H7 (cell line): ENCODE measurements around the gene NLGN1. TPM values are rescaled to one million over a fixed set of nuclear protein-coding genes. Genes with fewer than 3 reads are reported as not detected.

Experiments
- DNase-seq: peaks from one replicate; pipeline ENCODE4 v3.0.0; 2012
- H3K27me3 ChIP-seq: 2 replicates; pipeline ENCODE4 v1.6.0; 2011; ENCODE audit warnings: mild to moderate bottlenecking, low read length; ENCODE audit not compliant: control insufficient read depth, insufficient read depth
- H3K36me3 ChIP-seq: replicated peaks from 2 replicates; pipeline ENCODE4 v1.5.1; 2011; ENCODE audit warnings: low read length; ENCODE audit not compliant: control insufficient read depth, insufficient read depth
- H3K4me3 ChIP-seq: 2 replicates; pipeline ENCODE4 v1.5.1; 2011; ENCODE audit warnings: low read depth, mild to moderate bottlenecking, control low read depth, low read length, moderate library complexity; ENCODE audit not compliant: insufficient read depth
- total RNA-seq: library from RNA; depleted of rRNA; stranded (reverse); fragments of >200 nt; shearing (Covaris generic); gene quantifications from 2 replicates; pipeline ENCODE4 v1.2.3, GENCODE V29; 2014

Gene NLGN1
- total RNA-seq, 1 experiment from 2014 or later: 7.1 TPM

DNA sequence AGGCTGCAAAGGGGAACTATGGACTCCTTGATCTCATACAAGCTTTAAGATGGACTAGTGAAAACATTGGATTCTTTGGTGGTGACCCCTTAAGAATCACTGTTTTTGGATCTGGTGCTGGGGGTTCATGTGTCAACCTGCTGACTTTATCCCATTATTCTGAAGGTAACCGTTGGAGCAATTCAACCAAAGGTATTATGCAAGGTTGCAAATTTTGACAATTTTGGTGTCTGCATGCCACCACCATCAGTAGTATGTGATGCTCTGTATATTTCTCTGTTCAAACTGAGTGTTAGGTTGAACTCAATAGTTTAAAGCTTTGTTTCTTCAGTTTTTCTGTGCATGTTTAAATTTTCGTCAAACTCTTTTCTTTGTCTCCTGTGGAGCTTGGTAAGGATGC lies 877.8 kb downstream of the NLGN1 start:
- Histone ChIP-seq H3K4me3 (no peak overlapping the region), H3K27me3 (no peaks in the 10 kb centered on the region), H3K36me3 (no peaks in the 10 kb centered on the region)
- DNase-seq: no peak

DNA sequence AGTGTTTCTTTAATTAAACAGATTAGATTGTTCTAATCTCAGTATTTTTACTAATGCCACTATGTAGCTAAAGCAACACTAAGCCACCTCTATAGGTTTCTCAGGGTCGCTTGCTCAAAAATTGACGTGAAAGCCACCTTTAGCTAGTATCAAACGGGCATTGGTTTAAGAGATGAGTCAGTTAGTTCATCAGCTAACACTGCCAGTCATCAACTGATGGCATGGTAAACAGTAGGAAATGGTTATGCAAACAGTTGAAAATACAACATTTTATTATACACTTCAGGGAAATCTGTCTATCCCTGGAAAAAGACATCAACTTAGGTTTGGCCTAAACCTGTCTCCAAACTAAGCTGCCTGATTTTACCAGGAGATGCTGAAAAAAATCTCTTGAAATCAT lies 879.3 kb downstream of the NLGN1 start:
- H3K4me3 ChIP-seq: no peak overlapping the region
- no peaks in the 10 kb centered on the region for H3K27me3 ChIP-seq
- DNase-seq: no peak
- no peaks in the 10 kb centered on the region for H3K36me3 ChIP-seq

DNA sequence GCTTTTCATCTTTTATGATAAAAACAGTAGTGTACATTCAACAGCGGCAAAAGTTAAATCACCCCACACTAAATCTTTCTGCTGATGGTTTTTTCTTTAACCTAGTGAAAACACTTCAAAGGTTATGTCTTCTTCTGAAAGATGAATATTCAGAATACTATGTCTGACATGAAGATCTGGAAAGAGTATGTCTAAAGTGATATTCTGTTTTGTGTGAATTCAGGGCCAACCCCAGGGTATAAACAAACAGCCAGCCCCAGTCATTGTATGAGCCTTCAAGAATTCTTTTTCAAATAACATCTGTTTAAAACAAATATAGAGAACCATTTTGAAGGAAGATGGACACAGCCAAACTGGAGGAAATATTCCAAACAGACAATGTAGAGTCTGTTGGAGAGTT lies 880.5 kb downstream of the NLGN1 start:
- Histone ChIP-seq H3K27me3 (no peaks in the 10 kb centered on the region), H3K4me3 (no peak overlapping the region), H3K36me3 (no peaks in the 10 kb centered on the region)
- no peak for DNase-seq

DNA sequence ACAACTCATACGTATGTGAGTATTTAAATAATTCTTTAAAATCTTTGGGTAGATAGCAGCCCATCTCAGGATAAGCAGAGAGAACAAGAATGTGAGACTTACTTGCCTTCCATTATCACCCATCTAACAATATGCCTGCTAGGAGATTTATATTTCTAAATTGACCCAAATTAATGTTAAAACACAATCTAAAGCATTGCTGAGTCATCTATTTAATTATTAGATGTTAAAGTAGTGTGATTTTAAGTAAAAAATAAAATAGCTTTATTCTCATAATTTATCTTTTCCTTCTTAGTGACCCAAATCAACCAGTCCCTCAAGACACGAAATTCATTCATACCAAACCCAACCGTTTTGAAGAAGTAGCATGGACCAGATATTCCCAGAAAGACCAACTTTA lies 882.6 kb downstream of the NLGN1 start:
- Histone ChIP-seq H3K36me3 (no peaks in the 10 kb centered on the region), H3K27me3 (no peaks in the 10 kb centered on the region), H3K4me3 (no peak overlapping the region)
- DNase-seq: no peak

DNA sequence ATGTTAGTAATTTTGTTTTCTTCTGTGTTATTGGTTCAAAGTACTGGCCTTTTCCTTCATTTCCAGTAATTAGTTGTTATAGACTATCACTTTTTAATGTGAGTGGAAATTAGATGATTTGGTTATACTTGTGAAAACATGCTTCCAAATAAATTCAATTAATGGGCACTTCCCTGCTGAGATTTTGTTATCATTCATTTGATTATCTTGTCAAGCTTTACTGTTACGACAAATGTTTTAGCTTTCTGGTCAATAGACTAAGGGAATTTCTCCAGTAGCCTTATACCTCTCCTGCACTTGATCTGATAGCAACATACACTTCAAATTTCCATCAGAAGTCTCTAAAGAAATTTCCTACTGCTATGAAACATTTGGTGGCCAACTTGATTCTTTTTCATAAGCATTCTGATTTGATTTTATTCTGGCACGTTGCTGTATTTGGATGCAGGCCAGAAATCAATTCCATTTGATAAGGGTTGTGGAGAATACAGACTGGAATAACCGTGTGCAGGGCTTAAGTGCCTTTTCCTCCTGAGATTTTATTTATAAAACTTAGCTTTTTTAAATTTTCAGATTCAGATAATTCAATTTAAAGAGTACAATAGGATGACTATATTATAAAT lies 887.8 kb downstream of the NLGN1 start:
- no peak for DNase-seq
- no peaks in the 10 kb centered on the region for H3K36me3 ChIP-seq
- no peaks in the 10 kb centered on the region for H3K27me3 ChIP-seq
- H3K4me3 ChIP-seq: no peak overlapping the region

DNA sequence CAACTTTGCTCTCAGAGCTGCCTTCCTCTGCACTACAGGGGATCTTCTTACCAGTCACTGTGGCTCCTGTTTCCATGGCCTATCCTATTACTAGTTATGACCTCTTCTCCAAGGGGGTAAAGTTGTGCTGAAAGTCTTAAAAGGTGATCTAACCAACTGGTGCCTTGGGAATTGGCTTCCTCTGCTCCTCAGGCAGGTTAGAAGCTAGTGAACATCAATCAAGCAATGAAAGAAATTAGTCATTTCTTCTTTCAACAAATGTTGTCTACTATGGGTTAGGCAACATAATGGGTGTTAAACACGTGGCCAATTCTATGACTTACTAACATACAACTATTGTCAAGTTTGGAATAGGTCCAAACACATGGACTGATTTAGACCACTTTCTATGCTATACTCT lies 890.2 kb downstream of the NLGN1 start:
- DNase-seq: no peak
- Histone ChIP-seq H3K27me3 (no peaks in the 10 kb centered on the region), H3K36me3 (no peaks in the 10 kb centered on the region), H3K4me3 (no peak overlapping the region)

DNA sequence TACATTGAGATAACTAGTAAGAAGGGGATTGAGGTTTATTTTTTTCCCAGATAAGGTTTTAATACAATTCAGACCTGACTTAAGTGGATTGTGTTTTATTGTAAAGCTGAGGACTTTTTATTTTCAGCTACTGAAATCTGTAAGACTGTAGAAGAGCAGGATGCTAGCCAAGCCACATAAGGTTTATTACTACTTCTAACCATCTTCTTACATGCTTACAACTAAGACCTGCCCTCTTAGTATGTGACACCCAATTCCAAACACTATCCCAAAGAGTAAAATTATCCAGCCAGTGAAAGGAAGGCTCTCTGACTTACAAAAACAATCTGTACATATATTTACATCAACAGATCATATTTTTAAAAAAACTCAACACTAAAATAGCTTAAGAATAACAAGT lies 897.1 kb downstream of the NLGN1 start:
- DNase-seq: no peak
- Histone ChIP-seq H3K4me3 (no peak overlapping the region), H3K27me3 (no peaks in the 10 kb centered on the region), H3K36me3 (no peaks in the 10 kb centered on the region)

DNA sequence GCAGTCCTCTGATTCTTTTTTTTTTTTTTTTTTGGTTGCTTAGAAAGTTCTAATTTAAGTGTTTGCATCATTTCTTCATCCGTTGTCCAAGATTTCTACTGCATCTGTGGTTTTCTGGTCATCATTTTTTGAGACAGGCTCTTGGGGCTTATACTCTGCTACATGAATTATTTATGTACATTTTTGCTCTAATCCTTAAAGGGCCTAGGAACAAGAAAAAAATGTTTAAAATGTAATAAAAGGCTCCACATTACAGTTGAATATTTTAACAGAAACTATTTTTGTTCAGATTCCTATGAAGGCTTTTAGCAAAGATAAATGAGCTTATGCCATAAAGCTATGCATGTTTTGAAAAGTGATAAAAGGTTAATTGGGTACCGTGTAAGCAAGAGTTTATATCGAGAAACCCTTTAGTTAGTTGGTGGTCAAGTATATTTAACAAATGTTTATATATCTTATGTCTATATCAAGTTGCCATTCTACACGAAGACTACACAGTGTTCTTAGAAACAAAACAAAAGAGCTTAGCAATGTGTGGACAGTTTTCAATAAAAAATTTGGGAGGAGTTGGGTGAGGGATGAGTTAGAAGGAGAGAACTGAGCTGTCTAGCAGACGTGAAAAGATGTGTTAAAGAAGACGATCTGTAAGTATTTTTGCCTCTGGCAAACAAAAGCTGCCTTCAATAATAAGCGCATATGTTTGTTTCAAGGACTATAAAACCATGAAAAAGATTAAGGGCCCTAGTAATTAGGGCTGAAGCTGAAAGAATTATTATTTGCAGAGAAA lies 898.0 kb downstream of the NLGN1 start:
- no peak for DNase-seq
- H3K36me3 ChIP-seq: no peaks in the 10 kb centered on the region
- no peak overlapping the region for H3K4me3 ChIP-seq
- no peaks in the 10 kb centered on the region for H3K27me3 ChIP-seq

DNA sequence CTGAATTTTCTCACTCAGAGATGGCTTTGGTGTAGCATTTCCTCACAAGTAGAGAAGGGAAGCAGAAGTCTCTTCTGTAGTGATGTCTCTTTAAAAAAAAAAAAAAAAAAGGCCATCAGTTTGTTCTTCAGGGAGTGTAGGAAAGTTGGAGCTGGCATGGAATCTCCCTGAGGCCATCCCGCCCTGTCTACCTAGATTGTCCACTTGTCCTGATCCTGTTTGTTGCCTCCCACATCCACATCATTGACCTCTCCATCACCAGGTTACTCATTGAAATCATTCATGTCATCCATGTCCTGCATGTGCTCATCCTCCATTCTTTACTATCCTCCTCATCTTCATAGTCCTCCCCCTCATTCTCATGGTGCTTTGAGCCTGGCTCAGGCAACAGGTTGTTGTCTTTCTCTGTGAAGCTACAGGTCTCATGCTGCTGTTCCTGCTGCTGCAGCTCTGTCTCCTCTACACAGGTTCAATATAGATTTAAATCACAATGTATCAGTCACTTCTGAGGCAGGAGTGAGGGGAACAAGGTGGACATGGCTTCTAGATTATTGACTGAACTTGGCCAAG lies 905.3 kb downstream of the NLGN1 start:
- Histone ChIP-seq H3K36me3 (no peaks in the 10 kb centered on the region), H3K4me3 (no peak overlapping the region), H3K27me3 (no peaks in the 10 kb centered on the region)
- DNase-seq: no peak

DNA sequence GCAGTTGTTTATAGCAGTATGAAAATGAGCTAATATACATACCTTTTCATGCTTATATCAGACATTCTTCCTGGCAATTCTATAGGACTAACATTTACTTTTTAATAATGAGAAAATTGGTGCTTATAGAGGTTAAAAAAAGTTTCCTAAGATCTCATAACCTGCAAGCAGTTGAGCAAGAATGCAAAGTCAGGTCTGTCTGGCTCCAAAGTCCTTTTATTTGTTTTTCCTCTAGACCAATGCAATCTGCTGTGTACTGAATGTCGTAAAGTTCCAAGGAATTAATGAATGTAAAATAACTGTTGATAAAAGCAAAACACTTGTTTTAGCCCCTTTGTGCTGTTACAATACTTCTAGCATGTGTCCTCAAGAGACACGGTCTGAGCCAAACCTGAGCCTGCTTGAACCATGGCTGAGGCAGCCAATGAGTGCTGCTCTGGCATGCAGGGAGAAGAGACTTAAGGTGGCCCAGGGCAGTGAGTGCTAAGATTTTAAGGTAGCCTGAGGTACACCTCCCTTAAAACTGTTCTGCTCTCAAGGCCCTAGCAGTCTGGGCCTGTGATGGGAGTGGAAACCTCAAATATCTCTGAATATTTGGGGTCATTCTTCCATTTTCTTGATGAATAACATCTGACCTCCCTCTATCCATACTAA lies 906.5 kb downstream of the NLGN1 start:
- no peaks in the 10 kb centered on the region for H3K36me3 ChIP-seq
- DNase-seq: no peak
- H3K27me3 ChIP-seq: no peaks in the 10 kb centered on the region
- no peak overlapping the region for H3K4me3 ChIP-seq

DNA sequence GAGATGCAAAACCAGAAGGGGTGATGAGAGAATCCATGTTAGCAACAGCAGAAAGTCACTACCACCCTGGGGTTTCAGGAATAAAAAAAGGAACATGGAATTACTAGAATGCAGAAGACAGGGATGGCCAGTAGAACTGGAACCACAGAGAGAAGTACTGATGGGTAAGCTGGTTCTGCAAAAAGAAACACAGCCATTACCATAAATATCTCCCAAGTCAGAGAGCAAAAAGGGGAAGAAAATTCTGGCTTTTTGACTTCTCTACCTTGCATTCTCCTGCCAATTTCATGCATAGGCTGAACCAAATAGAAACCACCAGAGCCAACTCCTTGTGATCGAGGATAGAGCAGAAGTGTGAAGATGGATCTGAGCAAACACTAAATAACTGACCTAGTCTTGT lies 911.2 kb downstream of the NLGN1 start:
- DNase-seq: no peak
- Histone ChIP-seq H3K4me3 (no peak overlapping the region), H3K36me3 (no peaks in the 10 kb centered on the region), H3K27me3 (no peaks in the 10 kb centered on the region)

DNA sequence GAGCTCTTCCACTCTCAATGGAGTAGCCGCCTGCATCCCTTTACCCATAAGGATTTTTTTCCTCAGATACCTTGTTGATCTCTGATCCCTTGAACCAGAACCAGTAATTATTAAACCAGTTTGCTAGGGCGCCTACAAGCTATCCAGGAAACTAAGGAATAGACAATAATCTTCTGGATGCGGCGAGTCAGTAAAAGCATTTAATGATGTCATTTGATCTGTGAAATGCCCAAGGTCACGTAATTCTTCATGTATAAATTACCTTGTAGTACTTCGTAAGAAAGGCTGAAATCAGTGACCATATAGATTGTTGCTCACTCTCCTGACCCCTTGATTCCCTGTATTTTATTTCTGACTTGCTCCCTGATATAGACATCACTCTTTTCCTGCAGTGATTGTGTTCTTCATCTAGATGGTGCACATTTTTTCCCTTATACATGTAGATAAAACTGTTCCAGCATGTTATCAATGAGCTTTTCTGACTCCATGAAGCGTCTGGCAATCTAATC lies 913.0 kb downstream of the NLGN1 start:
- no peak overlapping the region for H3K4me3 ChIP-seq
- no peaks in the 10 kb centered on the region for H3K36me3 ChIP-seq
- H3K27me3 ChIP-seq: no peaks in the 10 kb centered on the region
- no peak for DNase-seq

DNA sequence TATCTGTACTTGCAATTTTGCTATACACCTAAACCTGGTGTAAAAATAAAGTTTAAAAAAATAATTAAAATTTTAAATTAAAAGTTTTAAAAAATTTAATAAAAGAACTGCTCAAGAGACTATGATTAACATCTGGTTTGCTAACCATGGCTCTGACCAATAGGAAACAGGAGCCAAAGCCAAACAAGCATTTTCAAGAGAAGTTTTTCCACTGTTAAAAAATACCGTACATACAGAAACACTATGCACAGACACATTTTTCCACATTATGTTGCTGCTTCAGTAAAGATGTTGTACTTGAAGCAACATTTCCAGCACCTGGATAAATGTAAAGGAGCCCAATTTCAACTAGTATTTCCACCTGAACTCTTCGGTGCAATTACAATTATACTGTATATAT lies 917.7 kb downstream of the NLGN1 start:
- Histone ChIP-seq H3K4me3 (no peak overlapping the region), H3K27me3 (no peaks in the 10 kb centered on the region), H3K36me3 (no peaks in the 10 kb centered on the region)
- DNase-seq: no peak

DNA sequence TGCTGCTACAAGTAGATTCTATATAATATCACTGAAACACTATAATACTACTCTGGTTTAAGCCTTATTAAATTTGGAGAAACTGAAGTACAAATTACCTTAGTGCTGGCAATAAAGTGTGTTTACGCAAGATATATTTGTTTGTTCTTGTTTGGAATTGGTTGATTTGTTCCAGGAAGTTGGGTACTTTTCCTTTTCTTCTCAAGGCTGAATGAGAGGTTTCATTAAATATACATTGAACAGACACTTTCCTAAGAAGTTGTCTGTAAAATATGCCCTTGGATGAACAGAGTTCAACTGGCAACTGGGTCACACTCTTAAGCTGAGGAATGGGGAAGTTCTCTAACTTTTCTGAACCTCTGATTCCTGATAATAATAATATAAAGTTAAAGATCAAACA lies 919.5 kb downstream of the NLGN1 start:
- H3K4me3 ChIP-seq: no peak overlapping the region

DNA sequence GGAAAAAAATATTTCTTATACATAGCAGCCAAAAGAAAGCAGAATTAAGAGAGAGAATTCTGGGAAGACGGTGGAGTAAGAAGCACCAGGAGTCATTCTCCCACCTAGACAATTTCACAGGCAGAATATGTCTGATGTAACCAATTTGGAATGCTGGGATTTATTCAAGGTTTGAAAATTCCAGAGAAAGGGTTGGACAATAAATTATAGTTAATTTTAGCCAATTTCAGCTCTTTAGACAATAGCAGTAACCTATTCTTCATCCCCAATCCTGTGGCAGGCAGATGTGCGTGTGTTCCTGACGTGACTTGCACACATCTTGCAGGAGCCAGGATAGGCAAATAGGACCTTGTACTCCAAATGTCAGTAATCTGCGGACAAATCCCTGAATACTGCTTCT lies 920.6 kb downstream of the NLGN1 start:
- no peak overlapping the region for H3K4me3 ChIP-seq
- no peaks in the 10 kb centered on the region for H3K27me3 ChIP-seq
- DNase-seq: no peak
- no peaks in the 10 kb centered on the region for H3K36me3 ChIP-seq

More for the DNA sequence above, 919.5 kb downstream of the NLGN1 start:
- Histone ChIP-seq H3K36me3 (no peaks in the 10 kb centered on the region), H3K27me3 (no peaks in the 10 kb centered on the region)
- no peak for DNase-seq
